ENCODE data around the gene KRTAP2-2. TPM values are rescaled to one million over a fixed set of nuclear protein-coding genes. Genes with fewer than 3 reads are reported as not detected.

The KRTAP2-2 gene
- total and polyA plus RNA-seq, 2 of the 13 experiments (the other 11 are each of a cell fraction or from before 2014, with no cell fraction given), result not detected

- H3K9ac ChIP-seq (ENCODE audit: insufficient read depth, low read depth, low read length), result no peak overlapping the region
These were observed 48.9 kb upstream of the KRTAP2-2 start for GRCh38 chr17:41103896-41104295.

More at GRCh38 chr17:41103896-41104295, 48.9 kb upstream of the KRTAP2-2 start:
- no peak overlapping the region for H3K4me3 ChIP-seq (replicated peaks in 1 of 3; ENCODE audit: insufficient read depth in 1 of 3, low read depth in 2 of 3, low read length in 3 of 3)
- no peaks in the 10 kb centered on the region for H3K4me1 ChIP-seq (ENCODE audit: insufficient read depth, low read length)
- intact Hi-C loops (cut with micrococcal nuclease; ENCODE audit: unreplicated experiment) (no loop called here), in situ Hi-C loops (cut with HindIII; ENCODE audit: extremely low pct_ligation_motif_present, low pct_unique_long_range_greater_than_20kb) (no loop called here)
- ATAC-seq (no peak), FAIRE-seq (no peak), DNase-seq (ENCODE audit: low spot score) (no peak)
- no peak overlapping the region for H3K4me2 ChIP-seq (ENCODE audit: low read depth, low read length)
- BruUV-seq (replicated peaks), result no TSS peak
- TF ChIP-seq SSRP1 (CRISPR knock-in tag; IDR thresholded peaks at IDR 0.05) (no peak), THYN1 (CRISPR knock-in tag; IDR thresholded peaks at IDR 0.05; ENCODE audit: borderline replicate concordance, low read depth) (no peak), SUZ12 (IDR thresholded peaks at IDR 0.05; ENCODE audit: low read depth, low read length) (no peak), HNRNPK (IDR thresholded peaks at IDR 0.05; ENCODE audit: low read depth, low read length, poor library complexity, severe bottlenecking) (no peak), ZNF710 (CRISPR knock-in tag; IDR thresholded peaks at IDR 0.05; ENCODE audit: borderline replicate concordance) (no peak), ZBTB20 (CRISPR knock-in tag; IDR thresholded peaks at IDR 0.05; ENCODE audit: borderline replicate concordance, low read depth) (no peak), ZNF703 (CRISPR knock-in tag; IDR thresholded peaks at IDR 0.05; ENCODE audit: borderline replicate concordance) (no peak), ZNF605 (CRISPR knock-in tag; IDR thresholded peaks at IDR 0.05) (no peak), TMF1 (CRISPR knock-in tag; IDR thresholded peaks at IDR 0.05; ENCODE audit: low read depth) (no peak), ZSCAN22 (CRISPR knock-in tag; IDR thresholded peaks at IDR 0.05) (no peak)
- H3K27me3 ChIP-seq (ENCODE audit: control insufficient read depth in 1 of 2, insufficient read depth in 2 of 2, low read length in 2 of 2), result peaks cover 0 to 5% of the 10 kb centered on the region in 2 experiments; a peak in 2 of 5 replicates
- CTCF ChIA-PET (ENCODE audit: low intra/inter-chr PET ratio, low total read pairs), result no interaction called here
- H3K79me2 ChIP-seq (ENCODE audit: insufficient read depth, low read length), result no peaks in the 10 kb centered on the region
- WGBS (ENCODE audit: low lambda C conversion rate), result 91% methylated on average over 1 of the region's 1 CpG
- POLR2A ChIA-PET, result no interaction called here
- H4K20me1 ChIP-seq (ENCODE audit: insufficient read depth, low read length), result no peaks in the 10 kb centered on the region
- H3K9me3 ChIP-seq (ENCODE audit: low read length), result no peaks in the 10 kb centered on the region
- H2AFZ ChIP-seq (ENCODE audit: low read length), result no peak overlapping the region
- H3K27ac ChIP-seq (ENCODE audit: extremely low read length, insufficient read depth, low read length), result no peak overlapping the region
- H3K36me3 ChIP-seq (replicated peaks in 1 of 2; ENCODE audit: control insufficient read depth in 1 of 2, insufficient read depth in 2 of 2, low read length in 2 of 2), result no peaks in the 10 kb centered on the region

Measured in HepG2 (cell line).